HG02970 (cell line): ENCODE results near the gene LRRC28.
"Not testable (repeated sequence)": the region's sequence is repeated elsewhere in the genome, so short reads cannot be mapped to it uniquely, and the experiment has no call there.

Source experiments
- ATAC-seq: cut with Tn5 transposase; IDR thresholded peaks from one replicate; pipeline ENCODE4 v1.9.1; 2021; ENCODE audit warnings: mild to moderate bottlenecking, moderate library complexity, moderate number of reproducible peaks; ENCODE audit not compliant: unreplicated experiment, low FRiP score

LRRC28 gene

GRCh38 chr15:99250857-99251841 is at the start of gene LRRC28:
Gene LRRC28 (plus strand): TSS chr15:99251481. CDS start chr15:99255958, 4,477 bp downstream.
- ATAC-seq = peak; percentile 95

DNA sequence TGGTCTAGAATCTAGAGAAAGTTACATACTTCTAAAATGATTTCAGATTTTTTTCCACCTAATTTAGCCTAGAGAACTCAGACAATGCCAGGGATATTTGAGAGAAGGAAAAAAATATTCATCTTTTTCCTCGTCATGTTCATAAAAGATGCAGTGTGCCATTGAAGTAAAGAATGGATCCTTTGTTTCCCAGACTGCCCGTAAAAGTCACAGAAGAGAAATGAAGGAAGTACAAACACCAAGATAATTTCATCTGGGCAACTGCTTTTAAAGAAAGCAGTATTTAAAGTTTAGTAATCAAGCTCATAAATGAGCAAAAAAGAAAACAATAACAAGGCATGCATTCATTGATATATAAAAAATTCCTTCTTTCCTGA is 49.1 kb upstream of the LRRC28 start:
- no peak for ATAC-seq

DNA sequence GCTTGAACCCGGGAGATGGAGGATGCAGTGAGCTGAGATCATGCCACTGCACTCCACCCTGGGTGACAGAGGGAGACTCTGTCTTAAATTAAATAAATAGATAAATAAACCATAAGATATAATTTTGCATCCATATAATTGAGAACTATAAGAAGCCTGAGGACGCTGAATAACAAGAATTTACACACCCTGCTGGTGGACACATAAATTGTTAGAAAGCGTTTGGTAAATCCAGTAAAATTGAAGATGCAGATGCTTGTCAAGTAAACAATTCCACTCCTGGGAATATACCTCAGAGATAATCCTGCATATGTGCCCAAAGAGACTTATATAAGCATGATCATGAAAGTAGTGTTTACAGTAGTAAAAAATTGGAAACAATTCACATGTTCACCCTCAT is 43.6 kb upstream of the LRRC28 start:
- no peak for ATAC-seq

- ATAC-seq = no peak
These were observed 42.0 kb upstream of the LRRC28 start for GRCh38 chr15:99209326-99209725.

DNA sequence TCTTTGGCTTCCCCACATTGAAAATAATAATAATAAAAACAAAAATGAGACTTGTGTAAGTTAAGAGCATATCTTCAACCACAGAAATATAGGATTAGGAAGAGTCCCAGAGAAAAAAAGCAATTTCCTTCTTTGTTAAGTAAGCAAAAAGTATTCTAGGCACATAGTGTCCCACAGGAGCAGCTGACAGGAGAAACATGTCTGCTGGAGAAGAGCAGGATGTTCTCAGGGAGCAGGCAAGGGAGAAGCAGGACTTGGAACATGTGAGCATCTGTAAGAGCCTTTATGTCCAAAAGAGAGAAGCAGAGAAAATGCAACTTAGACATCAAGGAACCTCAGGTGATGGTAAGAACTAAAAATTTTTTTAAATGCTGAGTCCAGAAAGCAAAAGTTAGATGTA is 40.9 kb upstream of the LRRC28 start:
- ATAC-seq = no peak

DNA sequence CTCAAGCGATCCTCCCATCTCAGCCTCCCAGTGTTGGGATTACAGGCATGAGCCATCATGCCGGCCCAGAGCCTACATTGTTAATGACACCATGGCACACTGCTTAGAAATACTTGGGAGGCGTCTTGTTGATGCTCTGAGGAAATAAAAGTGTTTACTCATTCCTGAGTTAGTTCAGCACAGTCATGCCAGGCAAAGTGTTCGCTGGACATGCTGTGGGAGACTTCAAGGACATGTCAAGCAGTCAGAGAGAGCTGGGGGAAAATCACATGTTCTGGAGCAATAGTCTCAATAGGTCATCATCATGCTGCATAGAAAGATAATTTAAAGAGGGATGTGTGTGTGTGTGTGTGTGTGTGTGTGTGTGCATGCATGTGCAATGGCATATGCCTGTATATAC is 39.4 kb upstream of the LRRC28 start:
- ATAC-seq = no peak

- ATAC-seq = no peak
These were observed 38.9 kb upstream of the LRRC28 start for GRCh38 chr15:99212406-99212805.

- no peak for ATAC-seq
These were observed 38.0 kb upstream of the LRRC28 start for GRCh38 chr15:99213187-99213811.

DNA sequence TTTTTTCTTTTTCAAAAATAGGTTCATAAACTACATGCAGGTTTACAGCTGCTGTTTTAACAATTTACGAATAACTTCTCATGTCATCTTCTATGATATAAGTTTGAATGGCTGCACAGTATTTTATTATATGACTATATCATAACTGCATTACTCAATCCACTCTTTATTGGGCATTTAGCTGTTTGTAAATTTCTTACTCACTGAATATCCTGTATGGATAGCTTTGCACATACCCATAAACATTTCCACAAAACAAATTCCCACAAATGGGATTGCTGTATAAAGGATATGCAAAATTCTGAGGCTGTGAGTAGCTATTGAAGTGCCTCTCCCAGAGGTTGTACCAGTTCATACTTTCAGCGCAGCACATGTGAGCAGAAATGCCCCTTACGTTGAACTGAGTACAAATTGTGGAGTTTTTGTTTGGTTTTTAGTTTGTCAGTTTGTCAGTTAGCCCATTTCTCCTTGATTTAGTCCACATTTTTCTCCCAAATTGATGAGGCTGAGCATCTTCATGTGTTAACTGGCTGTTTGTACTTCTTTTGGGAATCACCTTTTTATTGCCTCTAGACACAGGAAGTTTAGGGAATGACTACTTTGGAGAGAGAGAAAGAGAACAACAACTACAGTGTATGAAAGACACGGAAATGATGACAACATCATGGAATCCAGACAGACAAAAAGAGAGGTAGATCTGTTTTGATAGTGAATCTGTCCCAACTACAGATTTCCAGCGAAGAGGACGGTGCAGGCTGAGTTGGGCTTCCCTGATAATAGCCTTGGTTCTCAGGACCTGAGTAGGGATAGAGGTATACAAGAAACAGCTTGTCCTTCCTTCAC is 26.7 kb upstream of the LRRC28 start:
- ATAC-seq = no peak

GRCh38 chr15:99226802-99227201 is 24.5 kb upstream of the LRRC28 start:
- ATAC-seq = no peak

DNA sequence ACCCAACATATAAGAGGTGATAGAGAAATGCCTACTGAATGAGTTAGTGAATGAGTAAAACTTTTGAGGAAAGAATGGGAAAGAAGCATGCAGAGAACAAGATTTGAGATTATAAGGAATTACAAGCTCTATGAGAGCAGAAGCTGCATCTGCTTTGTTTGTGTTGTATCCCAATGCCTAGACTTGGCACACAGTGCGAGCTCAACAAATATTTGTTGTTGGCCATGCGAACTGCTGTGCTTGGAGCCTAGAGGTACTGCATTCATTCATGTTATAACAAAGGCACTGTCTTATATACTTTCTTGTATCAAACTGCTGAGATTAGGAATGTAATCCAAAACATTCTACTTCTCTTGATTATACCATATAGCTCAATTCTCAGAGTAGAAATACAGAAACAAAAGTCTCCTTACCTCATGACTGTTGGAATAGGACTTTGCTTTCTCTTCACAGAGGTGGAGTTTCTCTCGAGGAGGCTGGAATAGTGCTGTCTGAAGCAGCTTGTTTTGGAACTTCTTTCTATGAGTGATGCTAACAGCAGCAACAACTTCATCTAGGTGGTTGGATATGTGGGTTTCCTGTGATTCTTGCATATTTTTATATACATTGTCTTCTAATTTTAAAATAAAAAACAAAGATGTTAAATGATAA is 23.0 kb upstream of the LRRC28 start:
- no peak for ATAC-seq

DNA sequence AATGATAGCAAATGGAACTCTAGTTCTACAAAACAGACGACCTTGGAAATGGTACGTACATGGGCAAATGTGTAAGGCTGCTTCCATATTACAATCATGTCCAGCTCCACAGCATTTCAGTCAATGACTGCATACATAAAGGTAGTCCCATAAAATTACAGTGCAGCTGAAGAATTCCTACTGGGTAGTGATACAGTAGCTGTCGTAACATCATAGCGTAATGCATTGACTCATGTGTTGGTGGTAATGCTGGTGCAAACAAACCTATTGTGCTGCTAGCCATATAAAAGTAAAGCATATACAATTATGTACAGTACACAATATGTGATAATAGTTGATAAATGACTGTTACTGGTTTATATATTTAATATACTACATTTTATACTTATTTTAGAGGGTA is 20.4 kb upstream of the LRRC28 start:
- no peak for ATAC-seq

GRCh38 chr15:99232740-99233139 is 18.5 kb upstream of the LRRC28 start:
- ATAC-seq = no peak

DNA sequence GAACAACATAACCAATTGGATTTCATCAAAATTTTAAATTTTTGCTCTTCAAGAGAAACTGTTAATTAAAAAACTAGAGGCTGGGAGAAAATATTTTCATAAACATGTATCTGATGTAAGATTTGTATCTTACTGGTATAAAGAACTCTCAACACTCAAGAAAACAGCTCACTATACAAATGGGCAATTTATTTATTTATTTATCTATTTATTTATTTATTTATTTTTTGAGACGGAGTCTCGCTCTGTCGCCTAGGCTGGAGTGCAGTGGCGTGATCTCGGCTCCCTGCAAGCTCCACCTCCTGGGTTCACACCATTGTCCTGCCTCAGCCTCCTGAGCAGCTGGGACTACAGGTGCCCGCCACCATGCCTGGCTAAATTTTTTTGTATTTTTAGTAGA is 17.1 kb upstream of the LRRC28 start:
- not testable (repeated sequence) for ATAC-seq

DNA sequence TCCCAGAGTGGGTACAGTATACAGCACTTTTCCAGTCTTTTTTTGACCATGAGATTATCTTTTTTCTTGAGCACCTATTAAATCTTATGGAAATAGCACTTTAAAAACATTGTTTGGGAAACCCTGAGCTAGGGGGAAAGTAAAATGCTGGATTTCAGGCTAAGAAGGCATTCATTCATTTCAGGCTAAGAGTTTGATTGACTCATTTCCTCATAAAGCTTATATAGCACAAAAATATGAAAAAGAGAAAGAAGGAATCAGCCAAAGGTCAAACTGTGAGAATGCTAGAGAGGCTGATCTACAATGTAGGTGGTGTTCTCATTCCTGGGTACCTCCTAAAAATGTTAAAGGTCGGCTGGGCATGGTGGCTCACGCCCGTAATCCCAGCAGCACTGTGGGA is 12.4 kb upstream of the LRRC28 start:
- ATAC-seq = no peak

DNA sequence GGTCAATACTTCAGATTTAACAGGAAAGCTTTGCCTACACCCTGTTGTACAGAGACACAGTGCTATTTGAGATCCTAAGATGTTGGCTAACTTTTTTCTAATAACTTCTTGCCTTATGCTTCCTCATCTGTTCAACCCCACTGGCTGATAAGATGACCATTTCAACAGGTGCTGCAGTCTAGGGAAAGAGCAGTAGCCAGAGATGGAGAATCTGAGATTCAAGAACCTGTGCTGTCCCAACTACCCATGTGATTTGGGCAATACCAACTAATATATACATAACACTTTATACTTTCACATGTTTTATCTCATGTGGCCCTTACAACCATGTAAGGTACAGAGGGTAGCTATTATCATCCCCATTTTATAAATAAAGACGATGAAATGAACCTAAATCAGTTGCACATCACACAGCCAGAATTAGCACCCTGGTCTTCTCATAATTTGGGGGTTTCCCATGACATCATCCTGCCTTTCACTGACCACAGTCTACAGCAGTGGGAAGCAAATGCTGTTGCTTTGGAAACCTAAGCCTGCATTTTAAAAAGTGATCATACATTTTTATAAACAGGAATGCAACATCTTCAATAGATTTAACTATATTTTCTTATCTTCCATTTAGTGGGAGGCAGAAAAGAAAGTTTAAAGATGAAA is 11.6 kb upstream of the LRRC28 start:
- ATAC-seq = peak; percentile 69

DNA sequence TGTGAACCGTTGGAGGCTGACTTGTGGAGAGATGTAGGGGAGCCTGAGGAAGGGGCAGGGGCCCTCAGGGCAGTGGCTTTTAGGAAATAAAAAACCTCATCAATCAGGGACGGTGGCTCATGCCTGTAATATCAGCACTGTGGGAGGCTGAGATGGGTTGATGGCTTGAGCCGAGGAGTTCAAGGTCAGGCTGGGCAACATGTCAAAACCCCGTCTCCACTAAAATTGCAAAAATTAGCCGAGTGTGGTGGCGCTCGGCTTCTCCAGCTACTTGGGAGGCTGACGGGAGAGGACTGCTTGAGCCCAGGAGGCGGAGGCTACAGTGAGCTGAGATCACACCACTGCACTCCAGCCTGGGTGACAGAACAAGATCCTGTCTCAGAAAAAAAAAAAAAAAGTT is 9.5 kb upstream of the LRRC28 start:
- ATAC-seq = no peak

GRCh38 chr15:99244306-99244705 is 7.0 kb upstream of the LRRC28 start:
- no peak for ATAC-seq

GRCh38 chr15:99247062-99247461 is 4.2 kb upstream of the LRRC28 start:
- ATAC-seq = no peak
